Pancreas (tissue), 10 donors: ENCODE results near the gene ATP9A. TPM values are rescaled to one million over a fixed set of nuclear protein-coding genes. Genes with fewer than 3 reads are reported as not detected.
A peak's percentile ranks its signal among the peaks of the same experiment; 100 is the strongest.
"Not testable (repeated sequence)": the region's sequence is repeated elsewhere in the genome, so short reads cannot be mapped to it uniquely, and the experiment has no call there.

ENCODE experiments used
- ATAC-seq, 4 donors: fragments of 200-7000 bp; cut with Tn5 transposase; one replicate each; pipeline versions ENCODE4 v1.8.0 to v1.9.1; 2020; ENCODE audit warnings: mild to moderate bottlenecking in 4 of 4, moderate library complexity in 4 of 4
- DNase-seq, 6 donors: peaks; one replicate each; pipeline ENCODE4 v3.0.0-alpha.2; 2020
- FAIRE-seq: peaks from 2 replicates; lab custom pipeline; 2012; peaks lifted over from hg19 to GRCh38; lab: Jason Lieb, UNC
- H3K27ac ChIP-seq, 4 donors: fragments of 200-600 bp; sonication (generic); 1 replicate in 3 of 4; 2 replicates in 1 of 4; pipeline versions ENCODE4 v1.5.0 to v1.8.0; 2020
- H3K27me3 ChIP-seq, 4 donors: fragments of 200-600 bp; one replicate each; pipeline ENCODE4 v1.8.0; 2021
- H3K36me3 ChIP-seq, 3 donors: fragments of 200-600 bp; sonication (generic) in 1 of 3; one replicate each; pipeline versions ENCODE4 v1.5.0 to v1.8.0; 2020 to 2021
- H3K4me1 ChIP-seq, 3 donors: fragments of 200-600 bp; one replicate each; pipeline ENCODE4 v1.8.0; 2021
- H3K4me3 ChIP-seq, 4 donors: fragments of 200-600 bp; sonication (generic) in 2 of 4; one replicate each; pipeline versions ENCODE4 v1.5.0 to v1.8.0; 2020 to 2021
- H3K9me3 ChIP-seq, 4 donors: fragments of 200-600 bp; one replicate each; pipeline ENCODE4 v1.8.0; 2021
- CTCF ChIP-seq, 4 donors: fragments of 200-600 bp; sonication (generic) in 3 of 4; IDR thresholded peaks; one replicate each; pipeline versions ENCODE4 v1.5.0 to v1.8.0; 2021; ENCODE audit warnings: antibody characterized with exemption in 4 of 4
- WGBS, 2 donors: extraction: QIAGEN DNeasy Blood & Tissue Kit; methylation state at CpG; one replicate each; pipeline ENCODE4 v1.1.7; 2013; 5-methylcytosine and 5-hydroxymethylcytosine counted together
- intact Hi-C, 3 donors: fragments of 100-400 bp; cut with DNase I; formaldehyde crosslinking; loops; one replicate each; pipeline versions ENCODE4 v1.11.1 to v1.14.2; 2022
- polyA plus RNA-seq, 2 donors: library from polyadenylated mRNA; stranded (reverse); fragments of 200-250 nt; gene quantifications; one replicate each; pipeline ENCODE4 v1.2.3, GENCODE V29; 2013
- total RNA-seq, 6 donors: library from RNA; stranded (reverse); fragmentation: NEBNext Ultra II Directional in 4 of 6; extraction: Animal tissue kit (Norgen Biotek cat#: 25700) in 4 of 6; gene quantifications; one replicate each; pipeline versions ENCODE4 v1.2.1 to v1.2.4, GENCODE V29; 2021 to 2023
- donor health status: healthy with polysubstance abuse.
- donor health status: DM: no; HTN: no; CAD: no; lungs with moderate emphysema.
- donor health status: DM: no; HTN: no; CAD: no.
- donor health status: control.
- donor health status: control.
- donor health status: Bipolar disorder and iron deficiency.
- donor health status: DM: yes; HTN: yes; CAD: no.
- donor health status: DM: no; HTN: no; CAD: no.
- donor health status: DM: no; HTN: no; CAD: no.
- donor health status: DM: yes; HTN: yes; CAD: no.

Gene ATP9A
- total and polyA plus RNA-seq, 8 donors = 5.8 to 41.0 (median 20.0) TPM

GRCh38 chr20:51728737-51729136 is 39.5 kb downstream of the ATP9A start:
- Histone ChIP-seq H3K36me3 (no peaks in the 10 kb centered on the region), H3K27ac (no peak overlapping the region), H3K27me3 (no peaks in the 10 kb centered on the region), H3K4me1 (no peaks in the 10 kb centered on the region), H3K9me3 (no peaks in the 10 kb centered on the region), H3K4me3 (no peak overlapping the region)
- DNase-seq (no peak), ATAC-seq (no peak), FAIRE-seq (no peak)
- 14 to 17% methylated on average over 1 of the region's 1 CpG for WGBS, 2 donors
- TF ChIP-seq CTCF (IDR thresholded peaks at IDR 0.05) = no peak
- intact Hi-C loops = no loop called here

GRCh38 chr20:51727872-51728271 is 40.3 kb downstream of the ATP9A start:
- H3K9me3 ChIP-seq = no peaks in the 10 kb centered on the region
- H3K4me1 ChIP-seq = no peaks in the 10 kb centered on the region
- H3K27ac ChIP-seq = no peak overlapping the region
- no peak overlapping the region for H3K4me3 ChIP-seq
- intact Hi-C loops = no loop called here
- ATAC-seq = no peak
- no peaks in the 10 kb centered on the region for H3K36me3 ChIP-seq
- FAIRE-seq = no peak
- H3K27me3 ChIP-seq = no peaks in the 10 kb centered on the region
- WGBS, 2 donors = 94 to 98% methylated on average over 5 of the region's 5 CpGs
- DNase-seq = no peak
- TF ChIP-seq CTCF (IDR thresholded peaks at IDR 0.05) = no peak

- H3K27ac ChIP-seq = no peak overlapping the region
- no peaks in the 10 kb centered on the region for H3K27me3 ChIP-seq
- H3K9me3 ChIP-seq = no peaks in the 10 kb centered on the region
- no peaks in the 10 kb centered on the region for H3K36me3 ChIP-seq
- peak in 1 of 4 donors; percentile 39 for ATAC-seq
- no peak for FAIRE-seq
- H3K4me3 ChIP-seq = no peak overlapping the region
- no peak for TF ChIP-seq CTCF (IDR thresholded peaks at IDR 0.05)
- intact Hi-C loops = no loop called here
- DNase-seq = no peak
- 88 to 92% methylated on average over 13 of the region's 13 CpGs for WGBS, 2 donors
- no peaks in the 10 kb centered on the region for H3K4me1 ChIP-seq
Observed at GRCh38 chr20:51725584-51726176, 42.5 kb downstream of the ATP9A start.

GRCh38 chr20:51723026-51723425 is 45.2 kb downstream of the ATP9A start:
- WGBS, 2 donors = 91 to 94% methylated on average over 2 of the region's 2 CpGs
- DNase-seq, H3K4me1 ChIP-seq, ATAC-seq, FAIRE-seq, intact Hi-C loops, H3K9me3 ChIP-seq, H3K4me3 ChIP-seq, H3K27me3 ChIP-seq, H3K27ac ChIP-seq, H3K36me3 ChIP-seq: not testable (repeated sequence)

- 86 to 90% methylated on average over 4 of the region's 4 CpGs for WGBS, 2 donors
- H3K27me3 ChIP-seq, DNase-seq, ATAC-seq, H3K9me3 ChIP-seq, intact Hi-C loops, H3K4me1 ChIP-seq, H3K4me3 ChIP-seq, FAIRE-seq, H3K36me3 ChIP-seq, H3K27ac ChIP-seq: not testable (repeated sequence)
Observed at GRCh38 chr20:51722246-51722645, 45.9 kb downstream of the ATP9A start.

GRCh38 chr20:51720854-51721253 is 47.3 kb downstream of the ATP9A start:
- Histone ChIP-seq H3K9me3 (no peaks in the 10 kb centered on the region), H3K27me3 (no peaks in the 10 kb centered on the region), H3K4me1 (no peaks in the 10 kb centered on the region), H3K27ac (no peak overlapping the region), H3K4me3 (no peak overlapping the region), H3K36me3 (no peaks in the 10 kb centered on the region)
- no peak for DNase-seq
- no peak for ATAC-seq
- no peak for TF ChIP-seq CTCF (IDR thresholded peaks at IDR 0.05)
- WGBS, 2 donors = 75 to 84% methylated on average over 8 of the region's 8 CpGs
- FAIRE-seq = no peak
- intact Hi-C loops = no loop called here
